OCI-LY7 (cell line): ENCODE results near the gene ARFIP1.

Experiments
- EZH2phosphoT487 ChIP-seq: fragments of 200-600 bp; sonication (generic); IDR thresholded peaks from 2 replicates; pipeline ENCODE4 v1.6.1; 2018; ENCODE audit warnings: low read depth, borderline replicate concordance, mild to moderate bottlenecking, mixed run types, antibody characterized with exemption, low read length, moderate library complexity, mixed read lengths
- TF ChIP-seq, protein P1 (sequence below): fragments of 200-600 bp; sonication (generic); conservative IDR thresholded peaks from 2 replicates; pipeline ENCODE4 v1.5.1; 2014; ENCODE audit warnings: mild to moderate bottlenecking, antibody characterized with exemption, low read length, moderate library complexity, mixed read lengths

DNA sequence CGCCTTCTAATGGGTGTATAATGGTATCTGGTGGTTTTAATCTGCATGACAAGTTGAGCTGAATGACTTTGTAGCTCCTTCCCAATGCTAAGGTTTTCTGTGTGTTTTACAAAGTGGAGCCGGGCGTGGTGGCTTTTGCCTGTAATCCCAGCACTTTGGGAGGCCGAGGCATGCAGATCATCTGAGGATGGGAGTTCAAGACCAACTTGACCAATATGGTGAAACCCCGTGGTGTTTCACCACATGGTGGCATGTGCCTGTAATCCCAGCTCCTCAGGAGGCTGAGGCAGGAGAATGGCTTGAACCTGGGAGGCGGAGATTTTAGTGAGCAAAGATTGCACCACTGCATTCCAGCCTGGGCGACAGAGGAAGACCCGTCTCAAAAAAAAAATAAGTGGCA is 28.9 kb downstream of the ARFIP1 start:
- TF ChIP-seq, protein P1, sequence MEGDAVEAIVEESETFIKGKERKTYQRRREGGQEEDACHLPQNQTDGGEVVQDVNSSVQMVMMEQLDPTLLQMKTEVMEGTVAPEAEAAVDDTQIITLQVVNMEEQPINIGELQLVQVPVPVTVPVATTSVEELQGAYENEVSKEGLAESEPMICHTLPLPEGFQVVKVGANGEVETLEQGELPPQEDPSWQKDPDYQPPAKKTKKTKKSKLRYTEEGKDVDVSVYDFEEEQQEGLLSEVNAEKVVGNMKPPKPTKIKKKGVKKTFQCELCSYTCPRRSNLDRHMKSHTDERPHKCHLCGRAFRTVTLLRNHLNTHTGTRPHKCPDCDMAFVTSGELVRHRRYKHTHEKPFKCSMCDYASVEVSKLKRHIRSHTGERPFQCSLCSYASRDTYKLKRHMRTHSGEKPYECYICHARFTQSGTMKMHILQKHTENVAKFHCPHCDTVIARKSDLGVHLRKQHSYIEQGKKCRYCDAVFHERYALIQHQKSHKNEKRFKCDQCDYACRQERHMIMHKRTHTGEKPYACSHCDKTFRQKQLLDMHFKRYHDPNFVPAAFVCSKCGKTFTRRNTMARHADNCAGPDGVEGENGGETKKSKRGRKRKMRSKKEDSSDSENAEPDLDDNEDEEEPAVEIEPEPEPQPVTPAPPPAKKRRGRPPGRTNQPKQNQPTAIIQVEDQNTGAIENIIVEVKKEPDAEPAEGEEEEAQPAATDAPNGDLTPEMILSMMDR = no peak
- TF ChIP-seq EZH2phosphoT487 = no peak
